ENCODE results near the gene TM4SF4. TPM values are rescaled to one million over a fixed set of nuclear protein-coding genes. Genes with fewer than 3 reads are reported as not detected.
A peak's percentile ranks its signal among the peaks of the same experiment; 100 is the strongest.

Gene TM4SF4
- total RNA-seq, 1 donor from 2014 or later = not detected

- Histone ChIP-seq H2AFZ (replicated peaks) (no peak overlapping the region), H3K4me1 (no peaks in the 10 kb centered on the region), H3K9ac (no peak overlapping the region), H3K9me3 (ENCODE audit: low read depth) (peaks cover 5% of the 10 kb centered on the region), H3K4me2 (no peak overlapping the region), H3K27me3 (no peaks in the 10 kb centered on the region), H3K4me3 (no peak overlapping the region), H3K36me3 (no peaks in the 10 kb centered on the region), H3K27ac (no peak overlapping the region), H4K20me1 (ENCODE audit: low read depth) (no peaks in the 10 kb centered on the region), H3F3A (ENCODE audit: low read depth) (no peaks in the 10 kb centered on the region), H3K79me2 (ENCODE audit: low read depth) (no peaks in the 10 kb centered on the region)
- Mint-ChIP-seq H3K27ac (no peak overlapping the region), H3K36me3 (peaks cover 5% of the 10 kb centered on the region), H3K9me3 (peaks cover 32% of the 10 kb centered on the region), H3K4me3 (no peak overlapping the region), H3K4me1 (peaks cover 1% of the 10 kb centered on the region), H3K27me3 (ENCODE audit: insufficient read depth, low read depth) (no peaks in the 10 kb centered on the region)
- DNase-seq (ENCODE audit: low spot score) = no peak
- TF ChIP-seq EZH2phosphoT487 (IDR thresholded peaks at IDR 0.05) (no peak), EZH2 (IDR thresholded peaks at IDR 0.05) (no peak)
- TF ChIP-seq, protein P1, sequence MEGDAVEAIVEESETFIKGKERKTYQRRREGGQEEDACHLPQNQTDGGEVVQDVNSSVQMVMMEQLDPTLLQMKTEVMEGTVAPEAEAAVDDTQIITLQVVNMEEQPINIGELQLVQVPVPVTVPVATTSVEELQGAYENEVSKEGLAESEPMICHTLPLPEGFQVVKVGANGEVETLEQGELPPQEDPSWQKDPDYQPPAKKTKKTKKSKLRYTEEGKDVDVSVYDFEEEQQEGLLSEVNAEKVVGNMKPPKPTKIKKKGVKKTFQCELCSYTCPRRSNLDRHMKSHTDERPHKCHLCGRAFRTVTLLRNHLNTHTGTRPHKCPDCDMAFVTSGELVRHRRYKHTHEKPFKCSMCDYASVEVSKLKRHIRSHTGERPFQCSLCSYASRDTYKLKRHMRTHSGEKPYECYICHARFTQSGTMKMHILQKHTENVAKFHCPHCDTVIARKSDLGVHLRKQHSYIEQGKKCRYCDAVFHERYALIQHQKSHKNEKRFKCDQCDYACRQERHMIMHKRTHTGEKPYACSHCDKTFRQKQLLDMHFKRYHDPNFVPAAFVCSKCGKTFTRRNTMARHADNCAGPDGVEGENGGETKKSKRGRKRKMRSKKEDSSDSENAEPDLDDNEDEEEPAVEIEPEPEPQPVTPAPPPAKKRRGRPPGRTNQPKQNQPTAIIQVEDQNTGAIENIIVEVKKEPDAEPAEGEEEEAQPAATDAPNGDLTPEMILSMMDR (IDR thresholded peaks at IDR 0.05) = no peak
Measured at GRCh38 chr3:149455366-149455765, 19.1 kb upstream of the TM4SF4 start.

- Histone ChIP-seq H3K79me2 (ENCODE audit: low read depth) (no peaks in the 10 kb centered on the region), H3K4me2 (no peak overlapping the region), H3K4me1 (no peaks in the 10 kb centered on the region), H3K9ac (no peak overlapping the region), H3K4me3 (no peak overlapping the region), H3K27ac (no peak overlapping the region), H3K9me3 (ENCODE audit: low read depth) (peaks cover 5% of the 10 kb centered on the region), H2AFZ (replicated peaks) (no peak overlapping the region), H3F3A (ENCODE audit: low read depth) (no peaks in the 10 kb centered on the region), H3K27me3 (no peaks in the 10 kb centered on the region), H3K36me3 (no peaks in the 10 kb centered on the region), H4K20me1 (ENCODE audit: low read depth) (no peaks in the 10 kb centered on the region)
- Mint-ChIP-seq H3K36me3 (peaks cover 4% of the 10 kb centered on the region), H3K4me3 (no peak overlapping the region), H3K9me3 (peaks cover 27% of the 10 kb centered on the region), H3K27ac (no peak overlapping the region), H3K27me3 (ENCODE audit: insufficient read depth, low read depth) (no peaks in the 10 kb centered on the region), H3K4me1 (no peaks in the 10 kb centered on the region)
- TF ChIP-seq, protein P1 (IDR thresholded peaks at IDR 0.05) = no peak
- TF ChIP-seq EZH2phosphoT487 (IDR thresholded peaks at IDR 0.05) = no peak
- no peak for TF ChIP-seq EZH2 (IDR thresholded peaks at IDR 0.05)
- no peak for DNase-seq (ENCODE audit: low spot score)
Measured at GRCh38 chr3:149455989-149456388, 18.5 kb upstream of the TM4SF4 start.

- Mint-ChIP-seq H3K27ac (peak overlapping the region; percentile 44), H3K9me3 (peaks cover 9% of the 10 kb centered on the region), H3K4me1 (no peaks in the 10 kb centered on the region), H3K27me3 (ENCODE audit: insufficient read depth, low read depth) (peaks cover 4% of the 10 kb centered on the region), H3K36me3 (no peaks in the 10 kb centered on the region), H3K4me3 (no peak overlapping the region)
- Histone ChIP-seq H3K27me3 (no peaks in the 10 kb centered on the region), H3K9ac (no peak overlapping the region), H3F3A (ENCODE audit: low read depth) (no peaks in the 10 kb centered on the region), H3K36me3 (no peaks in the 10 kb centered on the region), H3K4me2 (no peak overlapping the region), H4K20me1 (ENCODE audit: low read depth) (no peaks in the 10 kb centered on the region), H3K4me3 (no peak overlapping the region), H3K27ac (no peak overlapping the region), H3K79me2 (ENCODE audit: low read depth) (no peaks in the 10 kb centered on the region), H2AFZ (replicated peaks) (no peak overlapping the region), H3K9me3 (ENCODE audit: low read depth) (no peaks in the 10 kb centered on the region), H3K4me1 (no peaks in the 10 kb centered on the region)
- TF ChIP-seq EZH2 (IDR thresholded peaks at IDR 0.05) (no peak), EZH2phosphoT487 (IDR thresholded peaks at IDR 0.05) (no peak)
- TF ChIP-seq, protein P1 (IDR thresholded peaks at IDR 0.05) = no peak
- DNase-seq (ENCODE audit: low spot score) = no peak
Measured at GRCh38 chr3:149459491-149460059, 14.9 kb upstream of the TM4SF4 start.
